Neural progenitor cell (in vitro differentiated cells): ENCODE results near the gene GATA5.

Experiments
- CTCF ChIP-seq: fragments of 200-600 bp; sonication (generic); IDR thresholded peaks from 2 replicates; pipeline ENCODE4 v1.5.1; 2017; ENCODE audit warnings: antibody characterized with exemption, mild to moderate bottlenecking
- EZH2 ChIP-seq: fragments of 200-600 bp; sonication (generic); IDR thresholded peaks from 2 replicates; pipeline ENCODE4 v1.6.1; 2017; ENCODE audit warnings: antibody characterized with exemption, mild to moderate bottlenecking, moderate library complexity

- TF ChIP-seq CTCF (no peak), EZH2 (no peak)
Observed at GRCh38 chr20:62429455-62430310, 46.1 kb downstream of the GATA5 start.
